Measurements from ENCODE around the gene LHX5. TPM values are rescaled to one million over a fixed set of nuclear protein-coding genes. Genes with fewer than 3 reads are reported as not detected.

LHX5 gene
- total RNA-seq, 1 donor from 2014 or later = not detected

GRCh38 chr12:113422886-113423669, 48.6 kb downstream of the LHX5 start:
- Mint-ChIP-seq H3K36me3 (ENCODE audit: unreplicated experiment) (no peaks in the 10 kb centered on the region), H3K27me3 (ENCODE audit: unreplicated experiment) (peaks cover 1% of the 10 kb centered on the region), H3K4me1 (ENCODE audit: unreplicated experiment) (peaks cover 17% of the 10 kb centered on the region), H3K4me3 (ENCODE audit: unreplicated experiment) (peak overlapping the region; percentile 97), H3K9me3 (ENCODE audit: unreplicated experiment) (no peaks in the 10 kb centered on the region), H3K27ac (ENCODE audit: unreplicated experiment) (peak overlapping the region; percentile 100)
- TF ChIP-seq CTCF (IDR thresholded peaks at IDR 0.05) = no peak
- no peak for DNase-seq (ENCODE audit: extremely low spot score, unreplicated experiment)

- Mint-ChIP-seq H3K27ac (ENCODE audit: unreplicated experiment) (peak within 1 kb of the TSS; percentile 100), H3K4me3 (ENCODE audit: unreplicated experiment) (peak within 1 kb of the TSS; percentile 97), H3K4me1 (ENCODE audit: unreplicated experiment) (peaks cover 17% of the 10 kb centered on the region), H3K27me3 (ENCODE audit: unreplicated experiment) (peaks cover 2% of the 10 kb centered on the region), H3K36me3 (ENCODE audit: unreplicated experiment) (no peaks in the 10 kb centered on the region), H3K9me3 (ENCODE audit: unreplicated experiment) (no peaks in the 10 kb centered on the region)
- DNase-seq (ENCODE audit: extremely low spot score, unreplicated experiment) = peak; percentile 90
- TF ChIP-seq CTCF (IDR thresholded peaks at IDR 0.05) = no peak
Observed at GRCh38 chr12:113422030-113422885, 49.4 kb downstream of the LHX5 start, which contains the start of gene SDSL. TSS of gene SDSL (plus strand) at chr12:113422380. CDS start at chr12:113427983, 5,603 bp downstream.

- Mint-ChIP-seq H3K27ac (ENCODE audit: unreplicated experiment) (no peak overlapping the region), H3K36me3 (ENCODE audit: unreplicated experiment) (no peaks in the 10 kb centered on the region), H3K9me3 (ENCODE audit: unreplicated experiment) (no peaks in the 10 kb centered on the region), H3K4me1 (ENCODE audit: unreplicated experiment) (peaks cover 19% of the 10 kb centered on the region), H3K27me3 (ENCODE audit: unreplicated experiment) (peaks cover 2% of the 10 kb centered on the region), H3K4me3 (ENCODE audit: unreplicated experiment) (no peak overlapping the region)
- no peak for TF ChIP-seq CTCF (IDR thresholded peaks at IDR 0.05)
- no peak for DNase-seq (ENCODE audit: extremely low spot score, unreplicated experiment)
Observed at GRCh38 chr12:113420996-113421595, 50.6 kb downstream of the LHX5 start.

GRCh38 chr12:113418213-113418879, 53.3 kb downstream of the LHX5 start:
- Mint-ChIP-seq H3K36me3 (ENCODE audit: unreplicated experiment) (no peaks in the 10 kb centered on the region), H3K27me3 (ENCODE audit: unreplicated experiment) (peaks cover 7% of the 10 kb centered on the region), H3K4me3 (ENCODE audit: unreplicated experiment) (no peak overlapping the region), H3K9me3 (ENCODE audit: unreplicated experiment) (no peaks in the 10 kb centered on the region), H3K4me1 (ENCODE audit: unreplicated experiment) (peaks cover 17% of the 10 kb centered on the region), H3K27ac (ENCODE audit: unreplicated experiment) (no peak overlapping the region)
- no peak for DNase-seq (ENCODE audit: extremely low spot score, unreplicated experiment)
- no peak for TF ChIP-seq CTCF (IDR thresholded peaks at IDR 0.05)

Data from osteocyte (in vitro differentiated cells).